ENCODE results near the gene LAMP5. TPM values are rescaled to one million over a fixed set of nuclear protein-coding genes. Genes with fewer than 3 reads are reported as not detected.

LAMP5 gene
- total and polyA plus RNA-seq, 10 donors, result 0.26 to 1.5 (median 0.73) TPM

- H3K36me3 ChIP-seq, result no peaks in the 10 kb centered on the region
- no peak for DNase-seq
- no peaks in the 10 kb centered on the region for H3K4me1 ChIP-seq
- peaks cover 0 to 14% (median 0%) of the 10 kb centered on the region in 7 donors for H3K27me3 ChIP-seq (replicated peaks in 1 of 7)
- H3K9me3 ChIP-seq, result no peaks in the 10 kb centered on the region
- intact Hi-C loops (cut with DNase I; ENCODE audit: low total_unique reads), result no loop called here
- no peak overlapping the region for H3K27ac ChIP-seq
- TF ChIP-seq POLR2AphosphoS5 (IDR thresholded peaks at IDR 0.05) (no peak), POLR2A (IDR thresholded peaks at IDR 0.05) (no peak)
- TF ChIP-seq, protein P1, sequence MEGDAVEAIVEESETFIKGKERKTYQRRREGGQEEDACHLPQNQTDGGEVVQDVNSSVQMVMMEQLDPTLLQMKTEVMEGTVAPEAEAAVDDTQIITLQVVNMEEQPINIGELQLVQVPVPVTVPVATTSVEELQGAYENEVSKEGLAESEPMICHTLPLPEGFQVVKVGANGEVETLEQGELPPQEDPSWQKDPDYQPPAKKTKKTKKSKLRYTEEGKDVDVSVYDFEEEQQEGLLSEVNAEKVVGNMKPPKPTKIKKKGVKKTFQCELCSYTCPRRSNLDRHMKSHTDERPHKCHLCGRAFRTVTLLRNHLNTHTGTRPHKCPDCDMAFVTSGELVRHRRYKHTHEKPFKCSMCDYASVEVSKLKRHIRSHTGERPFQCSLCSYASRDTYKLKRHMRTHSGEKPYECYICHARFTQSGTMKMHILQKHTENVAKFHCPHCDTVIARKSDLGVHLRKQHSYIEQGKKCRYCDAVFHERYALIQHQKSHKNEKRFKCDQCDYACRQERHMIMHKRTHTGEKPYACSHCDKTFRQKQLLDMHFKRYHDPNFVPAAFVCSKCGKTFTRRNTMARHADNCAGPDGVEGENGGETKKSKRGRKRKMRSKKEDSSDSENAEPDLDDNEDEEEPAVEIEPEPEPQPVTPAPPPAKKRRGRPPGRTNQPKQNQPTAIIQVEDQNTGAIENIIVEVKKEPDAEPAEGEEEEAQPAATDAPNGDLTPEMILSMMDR (IDR thresholded peaks at IDR 0.05 in 8 of 11, conservative IDR thresholded peaks at IDR 0.05 in 3 of 11), result no peak
- no peak overlapping the region for H3K4me3 ChIP-seq
- WGBS, 5 donors, result 84 to 94% (median 89%) methylated on average over 4 of the region's 4 CpGs
These were observed 62.3 kb downstream of the LAMP5 start for GRCh38 chr20:9576695-9577094.

GRCh38 chr20:9577397-9577796 is 63.0 kb downstream of the LAMP5 start:
- H3K27ac ChIP-seq, result no peak overlapping the region
- H3K4me3 ChIP-seq, result no peak overlapping the region
- H3K9me3 ChIP-seq, result no peaks in the 10 kb centered on the region
- peaks cover 0 to 14% (median 0%) of the 10 kb centered on the region in 7 donors for H3K27me3 ChIP-seq (replicated peaks in 1 of 7)
- intact Hi-C loops (cut with DNase I; ENCODE audit: low total_unique reads), result no loop called here
- no peak for TF ChIP-seq POLR2A (IDR thresholded peaks at IDR 0.05)
- no peak for DNase-seq
- whole genome bisulfite sequencing, 5 donors, result 82 to 87% (median 84%) methylated on average over 7 of the region's 7 CpGs
- H3K36me3 ChIP-seq, result no peaks in the 10 kb centered on the region
- H3K4me1 ChIP-seq, result no peaks in the 10 kb centered on the region

GRCh38 chr20:9578594-9578993 is 64.2 kb downstream of the LAMP5 start:
- Histone ChIP-seq H3K4me1 (no peaks in the 10 kb centered on the region), H3K27me3 (replicated peaks in 1 of 7) (peaks cover 0 to 11% (median 0%) of the 10 kb centered on the region in 7 donors), H3K9me3 (no peaks in the 10 kb centered on the region), H3K36me3 (no peaks in the 10 kb centered on the region), H3K27ac (no peak overlapping the region), H3K4me3 (no peak overlapping the region)
- TF ChIP-seq, protein P1 (IDR thresholded peaks at IDR 0.05 in 8 of 11, conservative IDR thresholded peaks at IDR 0.05 in 3 of 11), result no peak
- TF ChIP-seq POLR2AphosphoS5 (IDR thresholded peaks at IDR 0.05) (no peak), POLR2A (IDR thresholded peaks at IDR 0.05) (no peak)
- no peak for DNase-seq
- 22 to 30% (median 25%) methylated on average over 2 of the region's 2 CpGs for WGBS, 5 donors
- intact Hi-C loops (cut with DNase I; ENCODE audit: low total_unique reads), result no loop called here
